Measurements from ENCODE around the gene RNF223.

GRCh38 chr1:1115136-1115785 is 41.2 kb upstream of the RNF223 start:
- no peak for TF ChIP-seq CTCF (IDR thresholded peaks at IDR 0.05)
- no peak for TF ChIP-seq SIN3A (IDR thresholded peaks at IDR 0.05; ENCODE audit: borderline replicate concordance, insufficient read depth, low read depth, low read length)
- TF ChIP-seq POLR2AphosphoS5 (IDR thresholded peaks at IDR 0.05; ENCODE audit: low read depth, low read length), result no peak

All from Panc1 (cell line).